Stomach smooth muscle (tissue), 2 donors: ENCODE measurements around the gene AP2B1.

Experiments
- H3K27ac ChIP-seq: one replicate; pipeline ENCODE4 v1.7.0; 2013; ENCODE audit warnings: mild to moderate bottlenecking, low read length, inconsistent platforms
- H3K27me3 ChIP-seq, 2 donors: one replicate each; pipeline ENCODE4 v1.7.0; 2013; ENCODE audit warnings: low read length in 2 of 2; ENCODE audit not compliant: insufficient read depth in 2 of 2, control insufficient read depth in 1 of 2
- H3K36me3 ChIP-seq, 2 donors: one replicate each; pipeline ENCODE4 v1.7.0; 2013; ENCODE audit warnings: low read length in 2 of 2; ENCODE audit not compliant: control insufficient read depth in 2 of 2, insufficient read depth in 2 of 2
- H3K4me1 ChIP-seq: one replicate; pipeline ENCODE4 v1.7.0; 2013; ENCODE audit warnings: low read length; ENCODE audit not compliant: control insufficient read depth, insufficient read depth
- H3K4me3 ChIP-seq, 2 donors: one replicate each; pipeline ENCODE4 v1.7.0; 2013; ENCODE audit warnings: low read length in 2 of 2
- H3K9ac ChIP-seq, 2 donors: one replicate each; pipeline ENCODE4 v1.7.0; 2013; ENCODE audit warnings: low read length in 2 of 2, mild to moderate bottlenecking in 1 of 2
- H3K9me3 ChIP-seq, 2 donors: one replicate each; pipeline ENCODE4 v1.7.0; 2013; ENCODE audit warnings: low read length in 2 of 2; ENCODE audit not compliant: control insufficient read depth in 2 of 2
- donor health status: healthy.
- donor health status: Pancreatic carcinoma.

AP2B1 gene

DNA sequence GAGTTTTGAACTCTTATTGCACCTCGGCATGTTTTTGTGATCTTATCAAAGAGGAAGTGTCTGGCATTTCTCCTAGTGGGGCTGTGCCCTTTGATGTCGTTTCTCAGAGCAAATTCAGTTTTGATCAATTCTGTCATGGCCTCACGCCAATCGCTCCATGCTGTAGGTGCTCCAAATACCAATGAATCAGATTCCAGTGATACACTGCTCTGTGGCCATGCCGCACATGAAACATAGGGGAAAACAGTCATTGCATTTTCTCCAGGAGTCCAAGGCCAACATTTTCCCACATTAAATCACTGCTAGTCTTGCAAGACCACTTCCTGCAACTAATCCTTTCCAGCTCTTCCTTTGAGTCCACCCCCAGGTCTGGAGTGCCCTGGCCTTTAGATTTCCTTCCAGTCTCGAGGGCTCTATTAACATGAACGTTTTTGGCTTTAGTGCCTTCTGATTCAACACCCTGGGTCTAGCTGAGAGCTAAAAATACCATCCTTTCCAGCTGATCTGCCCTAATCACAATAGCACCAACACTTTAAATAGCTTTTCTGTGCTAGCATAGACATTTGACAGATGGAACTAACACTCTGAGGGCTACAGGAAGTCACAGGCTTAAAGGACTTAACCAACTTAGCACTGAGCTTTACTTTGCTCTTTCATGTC is 126.1 kb downstream of the AP2B1 start:
- Histone ChIP-seq H3K27ac (no peak overlapping the region), H3K36me3 (peaks cover 15 to 24% of the 10 kb centered on the region in 2 donors), H3K9me3 (no peaks in the 10 kb centered on the region), H3K9ac (no peak overlapping the region), H3K4me1 (peaks cover 16% of the 10 kb centered on the region), H3K4me3 (no peak overlapping the region), H3K27me3 (no peaks in the 10 kb centered on the region)

DNA sequence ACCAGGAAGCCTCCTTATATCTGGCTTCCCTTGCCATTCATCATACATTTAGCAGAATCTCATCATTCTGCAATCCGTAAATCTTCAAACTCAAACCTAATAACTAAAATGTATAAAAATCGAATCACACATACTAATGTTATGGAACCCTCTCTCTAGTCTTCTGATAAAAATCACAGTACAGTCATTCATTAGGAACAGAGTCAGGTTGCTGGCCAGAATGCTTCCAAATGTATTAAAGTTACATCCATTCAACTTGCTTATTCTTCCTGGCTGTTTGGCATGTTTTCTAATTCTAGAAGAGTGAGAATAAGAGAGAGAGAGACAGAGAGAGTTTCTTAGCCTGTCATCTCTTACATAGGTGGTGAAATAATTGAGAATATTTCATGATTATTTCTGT is 127.9 kb downstream of the AP2B1 start:
- no peak overlapping the region for H3K27ac ChIP-seq
- peaks cover 9 to 22% of the 10 kb centered on the region in 2 donors for H3K36me3 ChIP-seq
- H3K9ac ChIP-seq = no peak overlapping the region
- H3K27me3 ChIP-seq = no peaks in the 10 kb centered on the region
- no peak overlapping the region for H3K4me3 ChIP-seq
- H3K4me1 ChIP-seq = peaks cover 16% of the 10 kb centered on the region
- no peaks in the 10 kb centered on the region for H3K9me3 ChIP-seq

DNA sequence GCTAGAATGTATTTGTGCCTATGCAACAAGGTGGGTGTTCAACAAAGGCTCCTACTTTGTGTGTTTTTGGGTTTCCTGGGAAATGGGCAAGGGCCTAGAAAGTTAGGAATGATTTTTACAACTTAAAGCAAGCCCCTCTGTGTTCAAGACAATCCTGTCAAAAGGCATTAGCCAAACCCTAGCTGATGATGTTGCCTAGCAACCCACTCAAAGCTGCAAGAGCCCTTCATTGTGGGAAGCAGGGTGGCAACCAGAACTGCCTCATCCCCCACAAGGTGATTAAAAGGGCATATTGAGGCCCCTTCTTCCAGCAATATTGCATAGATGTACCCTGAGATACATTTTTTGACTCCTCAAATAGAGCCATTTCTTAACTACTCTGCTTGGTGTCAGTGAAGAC is 128.3 kb downstream of the AP2B1 start:
- no peaks in the 10 kb centered on the region for H3K9me3 ChIP-seq
- no peak overlapping the region for H3K27ac ChIP-seq
- H3K4me1 ChIP-seq = peaks cover 16% of the 10 kb centered on the region
- H3K27me3 ChIP-seq = no peaks in the 10 kb centered on the region
- no peak overlapping the region for H3K9ac ChIP-seq
- H3K36me3 ChIP-seq = peaks cover 8 to 18% of the 10 kb centered on the region in 2 donors
- no peak overlapping the region for H3K4me3 ChIP-seq

DNA sequence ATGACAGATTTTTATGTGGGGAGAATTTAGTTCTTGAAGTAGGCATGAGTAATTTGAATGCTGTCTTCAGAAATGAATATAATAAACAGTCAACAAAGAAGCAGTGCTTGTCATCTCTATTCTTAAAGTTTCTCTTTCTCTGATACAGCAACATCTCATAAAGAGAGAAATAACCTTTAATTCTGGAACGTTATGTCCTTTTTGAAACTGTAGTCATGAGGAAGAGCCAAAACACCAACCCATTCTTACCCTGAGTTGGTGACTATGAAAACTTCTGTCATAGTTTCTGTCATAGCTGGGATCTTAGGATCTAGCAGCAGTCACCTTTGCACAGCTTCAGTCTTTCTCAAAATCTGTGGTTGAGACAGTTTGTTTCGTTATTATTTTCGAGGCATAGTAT is 129.1 kb downstream of the AP2B1 start:
- no peaks in the 10 kb centered on the region for H3K27me3 ChIP-seq
- peaks cover 2 to 13% of the 10 kb centered on the region in 2 donors for H3K36me3 ChIP-seq
- no peaks in the 10 kb centered on the region for H3K9me3 ChIP-seq
- no peak overlapping the region for H3K9ac ChIP-seq
- H3K4me1 ChIP-seq = peaks cover 16% of the 10 kb centered on the region
- H3K4me3 ChIP-seq = no peak overlapping the region
- H3K27ac ChIP-seq = no peak overlapping the region

DNA sequence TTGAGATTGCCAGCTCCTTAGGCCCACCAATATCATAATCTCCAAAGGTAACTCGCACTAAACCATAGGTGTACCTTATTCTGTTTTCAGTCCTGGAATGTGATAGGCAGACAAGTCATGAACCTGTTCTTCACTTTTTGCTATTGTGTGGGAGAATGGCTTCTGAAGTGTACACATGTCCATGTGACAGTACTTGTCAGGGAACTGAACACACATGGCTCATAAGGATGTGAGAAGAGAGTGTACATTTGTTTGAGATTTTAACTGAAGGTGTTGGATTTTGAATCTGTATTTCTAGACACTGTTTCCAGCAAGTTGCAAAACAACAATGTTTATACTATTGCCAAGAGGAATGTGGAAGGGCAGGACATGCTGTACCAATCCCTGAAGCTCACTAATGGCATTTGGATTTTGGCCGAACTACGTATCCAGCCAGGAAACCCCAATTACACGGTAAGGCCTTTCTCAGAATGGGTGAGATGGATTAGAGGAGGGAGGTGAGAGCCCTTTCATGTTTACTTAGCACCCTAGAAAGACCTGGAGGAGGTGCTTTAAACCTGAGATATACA is 129.9 kb downstream of the AP2B1 start:
- peaks cover 16% of the 10 kb centered on the region for H3K4me1 ChIP-seq
- H3K27me3 ChIP-seq = no peaks in the 10 kb centered on the region
- H3K27ac ChIP-seq = peak overlapping the region; percentile 46
- no peak overlapping the region for H3K9ac ChIP-seq
- H3K36me3 ChIP-seq = peaks cover under 1 to 12% of the 10 kb centered on the region in 2 donors
- H3K9me3 ChIP-seq = no peaks in the 10 kb centered on the region
- peak overlapping the region in 1 of 2 donors; percentile 18 for H3K4me3 ChIP-seq

DNA sequence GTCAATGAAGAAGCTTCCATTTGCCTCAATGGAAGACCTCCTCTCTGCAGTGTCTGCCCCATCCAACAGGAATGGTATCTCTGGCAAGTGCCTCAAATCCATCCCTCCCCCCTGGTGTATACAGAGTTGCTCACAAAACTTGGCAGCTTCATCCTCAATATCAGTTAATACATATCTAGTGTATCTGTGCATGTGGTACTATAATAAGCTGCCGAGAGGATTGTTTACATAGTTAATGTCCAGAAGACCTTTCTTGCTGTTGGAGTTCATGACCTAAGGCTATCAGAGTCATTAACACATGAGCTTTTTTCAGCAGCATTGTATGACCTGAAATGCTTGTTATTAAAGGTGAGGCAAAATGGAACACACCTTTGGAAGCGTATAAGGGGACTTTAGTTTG is 130.4 kb downstream of the AP2B1 start:
- Histone ChIP-seq H3K36me3 (peaks cover 0 to 12% of the 10 kb centered on the region in 2 donors), H3K27ac (peak overlapping the region; percentile 46), H3K9me3 (no peaks in the 10 kb centered on the region), H3K9ac (no peak overlapping the region), H3K27me3 (no peaks in the 10 kb centered on the region), H3K4me1 (peaks cover 16% of the 10 kb centered on the region), H3K4me3 (no peak overlapping the region)

DNA sequence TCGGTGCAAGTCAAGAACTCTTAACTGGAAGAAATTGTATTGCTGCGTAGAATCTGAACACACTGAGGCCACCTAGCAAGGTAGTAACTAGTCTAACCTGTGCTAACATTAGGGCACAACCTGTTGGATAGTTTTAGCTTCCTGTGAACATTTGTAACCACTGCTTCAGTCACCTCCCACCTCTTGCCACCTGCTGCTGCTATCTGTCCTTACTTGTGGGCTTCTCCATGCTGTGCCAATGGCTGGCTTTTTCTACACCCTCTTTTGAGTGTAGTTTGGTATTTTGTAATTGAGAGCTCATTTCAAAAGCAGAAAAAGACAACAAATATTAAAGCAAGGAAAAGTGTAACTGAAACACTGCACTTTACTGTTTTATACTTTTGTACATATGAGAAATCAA is 136.6 kb downstream of the AP2B1 start:
- Histone ChIP-seq H3K9ac (no peak overlapping the region), H3K27ac (no peak overlapping the region), H3K9me3 (no peaks in the 10 kb centered on the region), H3K4me1 (peaks cover 5% of the 10 kb centered on the region), H3K36me3 (peaks cover 22 to 31% of the 10 kb centered on the region in 2 donors), H3K4me3 (no peak overlapping the region), H3K27me3 (no peaks in the 10 kb centered on the region)

DNA sequence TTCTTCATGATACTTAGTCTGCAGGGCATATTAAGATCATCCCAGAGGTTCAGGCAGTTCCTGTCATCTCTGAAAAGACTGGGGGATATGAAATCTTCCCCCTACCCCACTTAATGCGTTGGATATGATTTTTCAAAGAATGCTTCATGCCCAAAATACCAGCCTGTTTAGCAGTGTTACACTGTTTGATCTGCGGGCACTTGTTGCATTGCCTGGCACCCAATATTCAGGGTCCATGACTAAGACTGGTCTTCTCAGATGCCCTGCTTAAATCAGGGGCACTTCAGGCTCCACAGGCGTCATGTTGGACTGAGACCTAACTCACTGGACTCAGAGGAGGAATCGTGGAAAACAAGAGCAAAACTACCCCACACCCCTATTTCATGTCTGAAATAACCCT is 137.9 kb downstream of the AP2B1 start:
- H3K4me3 ChIP-seq = no peak overlapping the region
- no peaks in the 10 kb centered on the region for H3K9me3 ChIP-seq
- H3K27ac ChIP-seq = no peak overlapping the region
- H3K27me3 ChIP-seq = no peaks in the 10 kb centered on the region
- H3K36me3 ChIP-seq = peaks cover 22 to 31% of the 10 kb centered on the region in 2 donors
- H3K9ac ChIP-seq = no peak overlapping the region
- H3K4me1 ChIP-seq = peaks cover 5% of the 10 kb centered on the region

DNA sequence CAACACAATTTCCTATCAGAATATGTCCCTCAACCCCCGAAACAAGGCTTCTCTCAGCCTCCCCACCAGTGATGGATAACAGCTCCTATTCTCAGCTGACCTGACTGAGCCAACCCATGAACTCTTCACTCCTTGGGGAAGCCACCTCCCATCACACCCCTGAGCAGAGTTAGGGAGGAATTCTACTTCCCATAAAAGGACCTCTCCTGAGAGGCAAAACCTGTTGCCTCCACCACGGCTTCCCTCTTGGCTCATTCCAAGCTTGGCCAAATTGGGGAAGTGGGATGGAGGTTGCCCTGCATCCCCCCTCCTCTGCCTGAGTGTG is 138.6 kb downstream of the AP2B1 start:
- peaks cover 22 to 31% of the 10 kb centered on the region in 2 donors for H3K36me3 ChIP-seq
- no peak overlapping the region for H3K4me3 ChIP-seq
- no peaks in the 10 kb centered on the region for H3K9me3 ChIP-seq
- H3K9ac ChIP-seq = no peak overlapping the region
- no peaks in the 10 kb centered on the region for H3K27me3 ChIP-seq
- peaks cover 5% of the 10 kb centered on the region for H3K4me1 ChIP-seq
- no peak overlapping the region for H3K27ac ChIP-seq

DNA sequence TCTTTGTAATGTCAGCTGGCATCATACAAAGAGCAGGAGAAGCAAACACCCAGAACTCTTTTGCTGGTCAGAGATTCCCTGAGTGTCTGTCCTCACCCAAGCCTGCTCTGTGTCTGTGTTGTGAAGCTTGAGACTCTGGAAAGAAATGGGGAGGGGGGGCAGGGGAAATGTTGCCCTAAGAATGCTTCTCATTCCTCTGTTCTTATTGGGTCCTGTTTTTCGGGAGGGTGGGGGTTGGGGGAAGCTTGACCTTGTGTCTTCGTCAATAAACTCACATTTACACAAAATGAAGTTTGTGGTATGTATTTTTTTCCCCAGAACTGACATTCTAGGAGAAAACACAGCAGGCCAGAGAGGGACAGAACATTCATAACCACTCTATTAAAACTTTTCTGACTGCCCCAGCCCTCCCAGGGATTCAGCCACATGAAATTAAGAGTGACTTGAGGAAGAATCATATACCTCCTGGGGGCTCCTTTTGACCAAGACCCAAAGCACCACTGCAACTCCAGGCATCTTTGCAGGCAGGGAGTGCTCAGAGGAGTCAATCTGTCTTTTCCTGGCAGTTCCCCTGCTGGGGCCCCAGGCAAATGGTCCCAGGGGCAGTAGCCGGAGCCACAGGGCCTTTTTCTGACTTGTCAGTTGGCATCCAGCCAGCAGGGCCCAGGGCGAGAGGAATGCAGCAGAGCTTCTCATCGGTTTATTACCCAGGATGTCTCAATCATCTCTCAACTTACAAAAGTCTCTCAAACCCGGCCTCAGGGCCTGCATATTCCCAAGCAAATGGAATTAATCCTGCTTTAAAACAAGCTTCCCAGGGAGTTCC is 139.2 kb downstream of the AP2B1 start:
- peaks cover 22 to 31% of the 10 kb centered on the region in 2 donors for H3K36me3 ChIP-seq
- no peaks in the 10 kb centered on the region for H3K9me3 ChIP-seq
- H3K9ac ChIP-seq = no peak overlapping the region
- no peak overlapping the region for H3K27ac ChIP-seq
- no peak overlapping the region for H3K4me3 ChIP-seq
- no peaks in the 10 kb centered on the region for H3K27me3 ChIP-seq
- peaks cover 11% of the 10 kb centered on the region for H3K4me1 ChIP-seq
